SK-N-SH treated with all-trans-retinoic acid at 6 μM for 48 hours (cell line): Measurements from ENCODE around the gene MAP3K20.

Experiments used
- ARNTL ChIP-seq: fragments of 450-650 bp; formaldehyde crosslinking; IDR thresholded peaks from 2 replicates; pipeline ENCODE4 v1.5.0; 2020; ENCODE audit warnings: low read depth, mild to moderate bottlenecking, moderate library complexity, borderline replicate concordance
- CREB5 ChIP-seq: fragments of 250-450 bp; sonication (Bioruptor Pico); IDR thresholded peaks from 2 replicates; pipeline ENCODE4 v1.5.1; 2020; ENCODE audit warnings: low read depth, mild to moderate bottlenecking, moderate library complexity
- GLIS3 ChIP-seq: fragments of 250-450 bp; sonication (Bioruptor Pico); IDR thresholded peaks from 2 replicates; pipeline ENCODE4 v1.5.0; 2020; ENCODE audit warnings: mild to moderate bottlenecking, moderate library complexity
- ISL1 ChIP-seq: fragments of 250-450 bp; sonication (Bioruptor Pico); IDR thresholded peaks from 2 replicates; pipeline ENCODE4 v2.1.2; 2022; ENCODE audit warnings: mild to moderate bottlenecking, moderate library complexity
- OSR1 ChIP-seq: fragments of 250-450 bp; sonication (Bioruptor Pico); IDR thresholded peaks from 2 replicates; pipeline ENCODE4 v1.8.0; 2022; ENCODE audit warnings: moderate library complexity, mild to moderate bottlenecking, inconsistent platforms
- PATZ1 ChIP-seq: fragments of 250-450 bp; sonication (Bioruptor Pico); IDR thresholded peaks from 2 replicates; pipeline ENCODE4 v1.8.0; 2020; ENCODE audit warnings: mild to moderate bottlenecking, moderate library complexity, borderline replicate concordance
- POU6F1 ChIP-seq: fragments of 250-450 bp; sonication (Bioruptor Pico); IDR thresholded peaks from 2 replicates; pipeline ENCODE4 v1.8.0; 2021; ENCODE audit warnings: low read depth, mild to moderate bottlenecking, moderate library complexity, borderline replicate concordance
- SNAI2 ChIP-seq: fragments of 250-450 bp; sonication (Bioruptor Pico); IDR thresholded peaks from 2 replicates; pipeline ENCODE4 v1.5.0; 2020; ENCODE audit warnings: mild to moderate bottlenecking, moderate library complexity
- TOX ChIP-seq: fragments of 250-450 bp; sonication (Bioruptor Pico); IDR thresholded peaks from 2 replicates; pipeline ENCODE4 v1.8.0; 2021; ENCODE audit warnings: mild to moderate bottlenecking, moderate library complexity, borderline replicate concordance
- ZC3H10 ChIP-seq: fragments of 250-450 bp; sonication (Bioruptor Pico); IDR thresholded peaks from 2 replicates; pipeline ENCODE4 v1.5.1; 2021; ENCODE audit warnings: mild to moderate bottlenecking, moderate library complexity
- ZFP3 ChIP-seq: fragments of 250-450 bp; sonication (Bioruptor Pico); IDR thresholded peaks from 2 replicates; pipeline ENCODE4 v1.5.0; 2020; ENCODE audit warnings: mild to moderate bottlenecking, moderate library complexity
- ZFP30 ChIP-seq: fragments of 450-650 bp; formaldehyde crosslinking; IDR thresholded peaks from 2 replicates; pipeline ENCODE4 v1.5.0; 2022; ENCODE audit warnings: mild to moderate bottlenecking, moderate library complexity
- ZNF70 ChIP-seq: fragments of 450-650 bp; formaldehyde crosslinking; IDR thresholded peaks from 2 replicates; pipeline ENCODE4 v1.5.0; 2020; ENCODE audit warnings: mild to moderate bottlenecking, moderate library complexity
- TF ChIP-seq, protein P1 (sequence below): fragments of 250-450 bp; sonication (Bioruptor Pico); IDR thresholded peaks from 2 replicates; pipeline ENCODE4 v1.5.1; 2021; ENCODE audit warnings: mild to moderate bottlenecking, moderate library complexity

- no peak for TF ChIP-seq GLIS3 (CRISPR knock-in tag)
- TF ChIP-seq, protein P1, sequence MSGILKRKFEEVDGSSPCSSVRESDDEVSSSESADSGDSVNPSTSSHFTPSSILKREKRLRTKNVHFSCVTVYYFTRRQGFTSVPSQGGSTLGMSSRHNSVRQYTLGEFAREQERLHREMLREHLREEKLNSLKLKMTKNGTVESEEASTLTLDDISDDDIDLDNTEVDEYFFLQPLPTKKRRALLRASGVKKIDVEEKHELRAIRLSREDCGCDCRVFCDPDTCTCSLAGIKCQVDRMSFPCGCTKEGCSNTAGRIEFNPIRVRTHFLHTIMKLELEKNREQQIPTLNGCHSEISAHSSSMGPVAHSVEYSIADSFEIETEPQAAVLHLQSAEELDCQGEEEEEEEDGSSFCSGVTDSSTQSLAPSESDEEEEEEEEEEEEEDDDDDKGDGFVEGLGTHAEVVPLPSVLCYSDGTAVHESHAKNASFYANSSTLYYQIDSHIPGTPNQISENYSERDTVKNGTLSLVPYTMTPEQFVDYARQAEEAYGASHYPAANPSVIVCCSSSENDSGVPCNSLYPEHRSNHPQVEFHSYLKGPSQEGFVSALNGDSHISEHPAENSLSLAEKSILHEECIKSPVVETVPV: no peak
- no peak for TF ChIP-seq CREB5 (CRISPR knock-in tag)
- TF ChIP-seq POU6F1: no peak
- no peak for TF ChIP-seq SNAI2 (CRISPR knock-in tag)
- TF ChIP-seq PATZ1 (CRISPR knock-in tag): no peak
- no peak for TF ChIP-seq OSR1 (CRISPR knock-in tag)
- TF ChIP-seq ARNTL (CRISPR knock-in tag): no peak
- no peak for TF ChIP-seq ZNF70 (CRISPR knock-in tag)
- no peak for TF ChIP-seq ZC3H10 (CRISPR knock-in tag)
- no peak for TF ChIP-seq TOX (CRISPR knock-in tag)
- no peak for TF ChIP-seq ISL1 (CRISPR knock-in tag)
- no peak for TF ChIP-seq ZFP3 (CRISPR knock-in tag)
- no peak for TF ChIP-seq ZFP30
Measured at GRCh38 chr2:173241643-173242042, 166.0 kb downstream of the MAP3K20 start.
